Measurements from ENCODE around the gene TRAF3.
A peak's percentile ranks its signal among the peaks of the same experiment; 100 is the strongest.

The TRAF3 gene

DNA sequence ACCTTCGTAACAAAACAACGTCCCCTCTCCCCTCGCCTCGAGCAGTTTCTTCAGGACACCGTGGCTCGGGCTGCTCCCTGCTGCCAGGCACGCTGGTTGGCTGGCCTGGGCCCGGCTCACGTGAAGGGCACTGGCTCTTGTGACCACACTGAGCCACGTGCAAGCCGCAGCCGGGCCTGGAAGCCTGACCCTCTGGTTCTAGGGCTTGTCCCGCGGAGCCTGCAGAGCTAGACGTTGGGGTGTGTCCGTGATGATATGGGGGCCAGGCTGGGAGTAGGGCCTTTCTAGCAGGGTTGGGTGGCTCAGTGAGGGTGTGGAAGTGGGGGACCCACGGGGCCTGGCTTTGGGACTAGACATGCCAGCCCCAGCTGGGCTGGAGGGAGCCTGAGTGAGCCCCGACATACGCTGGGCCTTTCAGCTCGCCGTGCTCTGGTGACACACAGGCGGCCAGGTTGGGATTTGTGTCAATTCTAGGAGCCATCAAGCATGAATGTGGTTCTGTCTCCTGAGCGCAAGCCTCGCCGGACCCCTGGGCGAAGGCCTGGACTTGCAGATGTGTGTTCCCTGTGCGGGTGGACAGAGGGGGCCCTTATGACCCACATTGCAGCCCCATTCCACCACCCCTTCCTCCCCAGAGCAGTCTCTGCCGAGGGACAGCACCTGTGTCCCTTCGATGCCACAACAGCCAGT is 131.7 kb downstream of the TRAF3 start:
- DNase-seq (ENCODE audit: low read depth): no peak

DNA sequence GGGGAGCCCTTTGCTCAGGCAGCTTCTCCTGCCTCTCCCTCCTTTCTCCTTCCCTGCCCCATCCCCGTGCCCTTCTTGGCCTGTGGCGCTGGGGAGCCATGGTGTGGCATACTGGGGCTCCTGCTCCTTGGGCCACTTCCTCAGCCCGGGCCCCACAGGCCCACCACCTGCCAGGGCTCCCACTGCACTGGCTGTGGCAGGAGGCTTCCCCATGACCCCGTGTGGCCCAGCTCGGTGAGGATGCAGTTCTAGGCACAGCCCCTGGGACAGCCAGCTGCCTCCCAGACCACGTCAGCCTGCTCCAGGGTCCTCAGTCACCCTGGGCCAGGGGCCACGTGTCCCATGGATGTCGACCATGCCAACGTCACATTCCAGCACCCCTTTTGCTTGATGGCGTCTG is 132.2 kb downstream of the TRAF3 start:
- DNase-seq (ENCODE audit: low read depth): no peak

- no peak for DNase-seq (ENCODE audit: low read depth)
Observed at GRCh38 chr14:102909911-102910310, 132.7 kb downstream of the TRAF3 start.

GRCh38 chr14:102910442-102910841 is 133.2 kb downstream of the TRAF3 start:
- DNase-seq (ENCODE audit: low read depth): no peak

DNA sequence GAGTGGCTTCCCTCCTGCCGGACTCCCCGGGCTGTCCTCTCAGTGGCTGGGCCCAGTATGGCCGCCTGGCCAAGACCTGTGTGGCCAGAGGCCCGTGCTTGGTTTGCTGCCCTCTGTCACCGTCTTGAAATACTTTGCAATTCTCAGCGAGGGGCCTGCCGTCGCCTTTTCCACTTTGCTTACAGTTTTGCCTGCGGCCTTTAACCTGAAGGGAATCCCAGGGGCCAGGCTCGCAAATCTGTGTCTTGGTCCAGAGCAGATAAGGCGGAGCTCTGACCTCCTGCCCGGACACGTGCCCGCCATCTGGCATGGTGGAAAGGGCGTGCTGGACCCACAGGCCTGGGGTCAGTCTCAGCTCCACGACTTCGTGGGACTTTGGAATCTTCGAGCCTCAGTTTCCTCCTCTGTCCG is 134.3 kb downstream of the TRAF3 start:
- DNase-seq (ENCODE audit: low read depth): no peak

DNA sequence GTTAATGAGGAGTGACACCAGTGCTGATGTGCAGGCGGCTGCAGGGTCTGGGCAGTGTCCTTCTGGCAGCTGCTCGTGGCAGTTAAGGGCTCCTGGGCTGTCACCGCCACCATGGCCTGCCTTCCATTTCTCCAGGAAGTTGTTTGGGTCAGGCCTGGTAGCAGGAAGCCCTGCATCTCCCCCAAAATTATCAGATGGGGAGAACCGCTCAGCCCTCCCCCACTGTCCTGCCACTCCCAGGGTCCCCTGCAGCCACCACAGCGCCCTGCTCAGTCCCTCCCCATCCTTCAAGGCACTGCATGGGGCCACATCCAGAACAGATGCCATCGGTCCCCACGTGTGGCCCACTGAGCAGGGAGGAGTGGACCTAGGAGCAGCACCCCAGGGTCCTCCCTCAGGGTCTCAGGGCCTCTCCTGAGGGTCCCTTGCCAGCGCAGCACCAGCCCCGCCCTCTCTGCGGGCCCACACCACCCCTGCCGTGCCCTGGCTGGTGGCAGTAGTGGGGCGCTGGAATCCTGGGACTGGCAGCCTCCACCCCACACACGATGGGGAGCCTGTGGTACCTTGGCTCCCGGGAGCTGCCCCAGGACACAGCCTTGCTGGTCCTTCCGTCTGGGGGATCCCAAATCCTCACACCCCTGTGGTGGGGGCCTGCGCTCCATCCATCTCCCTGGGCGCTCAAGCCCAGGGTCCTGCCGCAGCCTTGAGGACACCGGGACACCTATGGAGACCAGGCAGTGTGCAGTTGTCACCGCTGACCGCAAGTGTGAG is 134.9 kb downstream of the TRAF3 start:
- no peak for DNase-seq (ENCODE audit: low read depth)

GRCh38 chr14:102913341-102914211 is 136.3 kb downstream of the TRAF3 start:
- DNase-seq (ENCODE audit: low read depth): no peak

GRCh38 chr14:102914474-102915291 is 137.4 kb downstream of the TRAF3 start:
- no peak for DNase-seq (ENCODE audit: low read depth)

GRCh38 chr14:102915292-102916110 is 138.3 kb downstream of the TRAF3 start:
- no peak for DNase-seq (ENCODE audit: low read depth)

- DNase-seq (ENCODE audit: low read depth): no peak
Observed at GRCh38 chr14:102916347-102917055, 139.3 kb downstream of the TRAF3 start.

DNA sequence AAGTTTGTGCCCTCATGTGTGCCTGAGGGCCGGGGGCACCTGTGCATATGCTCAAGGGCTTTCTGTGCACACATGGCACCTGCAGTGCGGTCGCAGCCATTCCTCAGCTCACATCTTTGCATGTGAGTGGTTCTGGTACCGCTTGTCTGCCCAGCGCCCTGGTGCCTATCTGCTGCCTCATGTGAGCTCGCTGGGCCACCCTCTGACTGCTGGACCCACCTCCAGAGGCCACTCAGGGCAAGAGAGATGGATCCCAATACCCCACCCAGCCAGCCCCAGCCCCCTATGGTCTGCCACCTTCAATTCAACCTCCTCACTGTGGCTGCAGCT is 139.8 kb downstream of the TRAF3 start:
- DNase-seq (ENCODE audit: low read depth): no peak

DNA sequence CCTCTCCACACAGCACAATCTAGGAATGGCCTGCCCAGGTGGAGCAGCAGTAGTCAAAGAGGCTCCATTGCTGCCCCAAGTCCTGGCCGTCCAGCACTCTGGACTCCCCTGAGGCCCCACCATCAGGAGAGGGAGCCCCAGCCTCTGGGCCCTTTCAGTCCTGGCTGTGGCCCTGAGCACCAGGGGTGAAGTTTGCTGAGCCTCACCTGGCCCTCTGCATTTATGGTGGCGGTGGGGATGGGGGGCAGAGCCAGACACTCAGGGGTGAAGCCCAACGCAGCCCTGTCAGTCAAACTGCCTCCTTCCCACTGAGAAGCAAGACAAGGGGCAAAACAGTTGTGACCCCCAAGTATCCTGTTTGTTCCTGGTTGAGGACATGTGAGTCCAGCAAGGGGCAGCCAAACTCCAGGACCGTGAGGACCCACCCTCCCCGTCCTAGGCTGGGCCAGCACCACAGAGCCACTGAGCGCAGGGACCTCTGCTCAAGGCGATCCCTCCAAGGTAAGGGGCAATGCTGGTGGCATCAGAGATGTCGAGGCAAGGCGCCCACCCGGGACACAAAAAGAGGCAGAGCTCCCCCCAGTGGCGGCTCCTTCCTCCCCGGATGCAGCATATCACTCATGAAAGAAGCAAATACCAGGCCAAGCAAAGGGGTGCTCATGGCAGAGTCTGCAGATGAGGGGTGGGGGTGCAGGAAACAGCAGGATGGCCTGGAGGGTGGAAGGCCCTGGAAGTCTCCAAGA is 140.4 kb downstream of the TRAF3 start:
- DNase-seq (ENCODE audit: low read depth): peak; percentile 12

DNA sequence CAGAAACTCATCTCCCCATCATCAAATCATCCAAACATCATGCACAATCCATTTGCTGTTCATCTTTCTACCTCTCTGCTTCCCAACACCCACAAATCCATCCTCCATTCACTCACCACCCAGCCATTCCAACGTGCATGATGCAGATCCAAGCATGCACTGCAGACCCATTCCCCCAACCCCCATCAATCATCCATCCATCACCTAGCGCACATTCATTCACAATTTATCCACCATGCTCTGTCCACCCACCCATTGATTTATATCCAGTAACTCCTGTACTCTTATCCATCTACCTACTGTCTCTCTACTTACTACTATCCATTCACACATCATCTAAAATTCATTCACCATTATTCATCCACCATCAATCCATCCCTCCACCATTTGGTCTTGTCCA is 141.2 kb downstream of the TRAF3 start:
- DNase-seq (ENCODE audit: low read depth): no peak

- no peak for DNase-seq (ENCODE audit: low read depth)
Observed at GRCh38 chr14:102920273-102920997, 143.2 kb downstream of the TRAF3 start.

DNA sequence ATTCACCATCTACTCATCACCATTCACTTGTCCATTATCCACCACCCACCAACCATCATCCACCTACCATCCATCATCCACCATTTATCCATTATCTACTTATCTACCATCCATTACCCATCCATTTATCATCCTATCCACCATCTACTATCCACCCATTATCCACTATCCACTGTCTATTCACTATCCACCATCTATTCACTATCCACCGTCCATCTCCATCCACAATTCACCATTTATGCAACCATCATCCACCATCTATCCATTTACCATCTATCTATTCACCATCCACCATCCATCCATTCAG is 143.7 kb downstream of the TRAF3 start:
- no peak for DNase-seq (ENCODE audit: low read depth)

DNA sequence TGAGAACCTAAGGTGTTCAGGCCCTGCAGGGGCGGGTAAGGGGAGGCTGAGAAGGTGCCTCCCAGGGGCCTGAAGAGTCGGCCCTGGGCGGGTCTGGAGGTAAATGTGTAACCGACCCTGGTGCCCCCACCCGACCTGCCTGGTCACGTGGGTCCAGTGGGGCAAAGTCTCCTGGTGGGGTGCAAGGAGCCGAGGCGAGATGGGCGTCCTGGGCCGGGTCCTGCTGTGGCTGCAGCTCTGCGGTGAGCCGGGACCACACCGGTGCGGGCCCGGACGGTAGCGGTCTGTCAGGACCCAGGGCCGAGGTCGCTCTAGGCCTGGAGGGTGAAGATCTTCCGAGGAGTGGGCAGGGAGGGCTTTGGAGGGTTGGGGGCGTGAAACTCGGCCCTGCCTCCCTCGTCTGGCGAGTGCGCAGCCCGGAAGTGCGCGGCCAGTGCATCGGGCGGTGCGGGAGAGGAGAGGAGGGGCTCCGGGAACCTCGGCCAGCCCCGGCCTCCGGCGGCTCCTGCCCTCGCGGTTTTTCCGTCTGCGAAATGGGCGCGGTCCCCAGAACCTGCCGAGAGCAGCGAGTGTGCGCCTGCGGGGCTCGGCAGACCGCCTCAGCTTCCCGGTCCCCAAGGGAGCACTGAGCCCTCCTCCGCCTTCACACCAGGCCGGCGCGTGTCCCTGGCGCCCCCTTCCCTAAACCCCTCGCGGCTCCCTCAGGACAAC is 145.4 kb downstream of the TRAF3 start, which contains the start of gene AMN:
AMN (plus strand) TSS at position 174 of the 711 bp plus-strand sequence; CDS start at position 200, 26 bp downstream.
- DNase-seq (ENCODE audit: low read depth): no peak

DNA sequence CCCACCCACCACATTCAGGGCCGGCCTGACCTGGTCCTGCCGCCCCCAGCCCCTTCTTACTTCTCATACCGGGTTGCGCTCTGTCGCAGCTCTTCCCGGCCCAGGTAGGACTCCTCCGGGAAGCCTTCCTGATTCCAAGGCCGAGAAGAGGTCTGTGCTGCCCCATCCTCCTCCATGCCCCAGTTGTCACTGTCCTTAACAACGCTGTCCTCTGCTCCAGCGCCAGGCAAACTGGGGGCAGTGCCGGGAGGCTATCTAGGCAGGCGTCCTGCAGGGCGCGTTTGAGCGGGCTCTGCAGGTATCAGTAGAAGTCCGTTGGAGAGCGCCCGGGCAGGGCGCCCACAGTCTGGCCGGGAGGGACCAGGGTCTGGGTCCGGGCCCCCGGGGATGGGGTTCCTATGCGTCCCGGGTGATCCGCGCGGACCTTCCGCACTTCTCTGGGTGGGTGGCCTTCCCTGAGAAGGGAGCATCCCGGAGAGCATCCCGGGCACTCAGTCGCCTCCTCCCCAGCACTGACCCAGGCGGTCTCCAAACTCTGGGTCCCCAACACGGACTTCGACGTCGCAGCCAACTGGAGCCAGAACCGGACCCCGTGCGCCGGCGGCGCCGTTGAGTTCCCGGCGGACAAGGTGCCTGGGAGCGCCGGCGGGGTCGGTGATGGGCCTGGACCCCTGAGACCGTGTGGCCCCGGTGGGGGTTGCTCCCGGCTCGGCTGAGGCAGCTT is 146.1 kb downstream of the TRAF3 start:
- no peak for DNase-seq (ENCODE audit: low read depth)

Measured in fibroblast of gingiva (primary cell).